ENCODE results near the gene AKAP6. TPM values are rescaled to one million over a fixed set of nuclear protein-coding genes. Genes with fewer than 3 reads are reported as not detected.

Gene AKAP6
- total and polyA plus RNA-seq, 2 of the 8 experiments (the other 6 are each of a cell fraction or from before 2014, with no cell fraction given) = 0.09 to 0.89 TPM

- TF ChIP-seq SAP30 (IDR thresholded peaks at IDR 0.05; ENCODE audit: insufficient read depth, insufficient replicate concordance, low read length) (no peak), EP300 (IDR thresholded peaks at IDR 0.05; ENCODE audit: borderline replicate concordance in 1 of 2, low read depth in 2 of 2, low read length in 2 of 2) (no peak)
Measured at GRCh38 chr14:32473464-32473855, 144.4 kb downstream of the AKAP6 start (continued).
